Inflammatory macrophage (primary cell): ENCODE results near the gene NMNAT2.
"Not testable (repeated sequence)": the region's sequence is repeated elsewhere in the genome, so short reads cannot be mapped to it uniquely, and the experiment has no call there.

Experiments used
- DNase-seq, 2 donors: peaks; one replicate each; pipeline ENCODE4 v3.0.0-alpha.2; 2020 to 2022

NMNAT2 gene

DNA sequence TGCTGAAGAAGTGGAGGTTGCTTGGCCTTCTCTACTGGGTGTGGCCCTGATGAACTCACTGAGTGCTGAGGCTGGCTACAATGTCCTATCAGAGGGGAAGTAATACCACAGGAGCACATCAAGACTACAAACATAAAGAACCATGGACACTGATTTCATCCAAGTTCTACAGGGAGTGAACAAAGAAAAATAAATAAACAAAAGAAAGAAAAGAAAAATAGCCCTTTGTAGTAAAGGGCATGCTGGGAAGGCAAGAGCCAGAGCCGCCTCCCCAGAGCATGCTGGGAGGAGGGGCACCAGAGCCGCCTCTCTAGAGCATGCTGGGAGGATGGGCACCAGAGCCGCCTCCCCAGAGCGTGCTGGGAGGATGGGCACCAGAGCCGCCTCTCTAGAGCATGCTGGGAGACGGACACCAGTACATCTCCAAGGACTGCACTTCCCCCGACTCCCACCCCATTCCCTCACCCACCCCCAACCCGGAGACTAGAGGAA lies 166.2 kb downstream of the NMNAT2 start:
- DNase-seq = no peak

GRCh38 chr1:183251101-183251958 lies 166.8 kb downstream of the NMNAT2 start:
- no peak for DNase-seq

DNA sequence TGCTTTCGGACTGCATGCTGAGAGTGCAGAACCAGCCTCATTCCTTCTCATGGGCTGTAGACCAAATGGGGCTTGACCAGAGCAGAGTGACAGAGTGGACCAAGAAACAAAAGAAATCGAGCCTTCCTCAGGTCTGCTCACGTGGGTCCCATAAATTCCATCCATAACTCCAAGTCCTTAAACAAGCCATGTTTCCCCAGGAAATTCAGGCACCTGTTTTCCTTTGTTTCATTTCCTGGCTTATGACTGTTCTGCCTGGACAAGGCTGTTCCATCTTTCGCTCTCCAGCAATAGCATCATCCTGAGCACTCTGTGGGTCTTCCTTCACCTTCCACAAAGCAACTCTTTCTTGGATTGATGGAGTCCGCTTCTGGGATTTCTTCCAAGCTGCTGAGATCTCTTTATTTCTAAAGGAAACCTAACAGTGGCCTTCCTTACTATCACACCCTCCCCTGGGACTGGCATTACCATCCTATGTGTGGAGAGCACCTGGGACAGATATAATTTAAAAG lies 168.2 kb downstream of the NMNAT2 start:
- DNase-seq = no peak

DNA sequence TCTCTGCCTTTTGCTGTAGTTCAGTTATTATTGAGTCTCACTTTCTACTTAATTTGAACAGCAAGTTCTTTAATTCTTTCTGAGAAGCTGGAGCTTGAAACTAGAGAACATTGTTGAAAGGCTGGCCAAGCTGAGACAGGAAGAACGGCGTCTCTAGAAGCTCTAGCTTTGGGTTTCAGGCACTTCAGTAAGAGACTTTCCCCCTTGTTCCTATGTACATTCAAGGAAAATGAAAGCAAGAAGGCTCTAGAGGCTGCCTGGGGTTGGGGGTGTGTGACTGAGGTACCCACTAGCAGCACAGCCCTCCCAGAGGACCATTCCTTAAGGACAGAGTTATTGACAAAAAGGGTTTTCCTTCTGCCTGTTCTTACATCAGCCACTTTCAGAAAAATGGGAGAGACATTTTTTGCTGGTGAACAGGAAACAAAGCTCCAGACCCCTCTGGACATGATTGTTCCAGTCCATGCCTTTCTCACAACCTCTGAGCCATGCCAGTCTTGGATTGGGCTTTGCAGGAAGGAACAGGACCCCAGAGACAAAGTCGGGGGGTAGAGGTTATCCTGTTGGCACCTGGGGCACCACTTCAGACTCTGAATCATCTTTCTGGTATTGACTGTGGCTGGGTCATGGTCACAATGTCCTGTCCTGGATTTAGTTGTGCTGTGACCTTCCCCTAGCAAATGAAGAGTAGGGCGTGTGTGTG lies 169.0 kb downstream of the NMNAT2 start:
- no peak for DNase-seq

- no peak for DNase-seq
These were observed 170.2 kb downstream of the NMNAT2 start for GRCh38 chr1:183247931-183248330.

GRCh38 chr1:183247484-183247883 lies 170.7 kb downstream of the NMNAT2 start:
- DNase-seq = no peak

GRCh38 chr1:183247066-183247465 lies 171.1 kb downstream of the NMNAT2 start:
- DNase-seq = no peak

GRCh38 chr1:183246436-183246835 lies 171.7 kb downstream of the NMNAT2 start:
- no peak for DNase-seq

- DNase-seq = no peak
These were observed 172.8 kb downstream of the NMNAT2 start for GRCh38 chr1:183245357-183245756.

GRCh38 chr1:183244466-183244865 lies 173.7 kb downstream of the NMNAT2 start:
- peak; percentile 83 to 86 for DNase-seq

- DNase-seq = peak; percentile 83 to 86
These were observed 174.8 kb downstream of the NMNAT2 start for GRCh38 chr1:183243161-183244050.

GRCh38 chr1:183242556-183242955 lies 175.6 kb downstream of the NMNAT2 start:
- no peak for DNase-seq

GRCh38 chr1:183241471-183241870 lies 176.7 kb downstream of the NMNAT2 start:
- DNase-seq = no peak

- DNase-seq = not testable (repeated sequence)
These were observed 177.3 kb downstream of the NMNAT2 start for GRCh38 chr1:183240853-183241252.

DNA sequence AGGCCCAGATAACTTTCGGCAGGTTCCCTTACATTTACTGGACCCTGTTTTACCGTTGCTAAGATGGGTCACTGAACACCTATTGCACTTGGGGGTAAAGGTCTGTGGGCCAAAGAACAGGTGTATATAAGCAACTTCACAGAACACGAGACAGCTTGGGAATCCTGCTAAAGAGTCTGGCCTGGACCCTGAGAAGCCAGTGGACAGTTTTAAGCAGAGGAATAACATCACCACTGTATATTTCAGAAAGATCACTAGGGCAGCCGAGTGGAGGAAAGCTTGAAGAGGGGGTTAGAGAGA lies 177.7 kb downstream of the NMNAT2 start:
- DNase-seq = no peak

DNA sequence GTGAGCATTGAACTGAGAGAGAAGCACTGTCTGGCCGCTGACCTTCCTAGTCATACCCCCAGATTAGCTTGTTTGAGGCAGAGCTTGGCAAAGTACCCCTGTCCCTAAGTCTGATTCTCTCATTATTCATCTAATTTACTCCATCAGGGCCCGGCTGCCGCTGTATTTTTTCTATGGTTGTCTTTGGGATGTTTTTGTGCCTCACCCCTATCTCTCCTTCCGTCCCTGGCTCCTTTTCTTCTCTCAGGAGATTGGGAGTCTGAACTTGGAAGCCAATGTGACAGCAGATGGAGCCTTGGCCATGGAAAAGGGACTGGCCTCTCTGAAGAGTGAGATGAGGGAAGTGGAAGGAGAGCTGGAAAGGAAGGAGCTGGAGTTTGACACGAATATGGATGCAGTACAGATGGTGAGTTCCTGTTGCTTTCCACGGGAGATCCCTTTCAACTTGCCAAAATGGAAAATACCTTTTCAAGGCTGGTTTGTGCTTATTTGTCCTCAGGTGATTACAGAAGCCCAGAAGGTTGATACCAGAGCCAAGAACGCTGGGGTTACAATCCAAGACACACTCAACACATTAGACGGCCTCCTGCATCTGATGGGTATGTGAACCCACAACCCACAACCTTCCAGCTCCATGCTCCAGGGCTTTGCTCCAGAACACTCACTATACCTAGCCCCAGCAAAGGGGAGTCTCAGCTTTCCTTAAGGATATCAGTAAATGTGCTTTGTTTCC lies 178.2 kb downstream of the NMNAT2 start:
- no peak for DNase-seq

- DNase-seq = no peak
These were observed 178.9 kb downstream of the NMNAT2 start for GRCh38 chr1:183239220-183239742.

DNA sequence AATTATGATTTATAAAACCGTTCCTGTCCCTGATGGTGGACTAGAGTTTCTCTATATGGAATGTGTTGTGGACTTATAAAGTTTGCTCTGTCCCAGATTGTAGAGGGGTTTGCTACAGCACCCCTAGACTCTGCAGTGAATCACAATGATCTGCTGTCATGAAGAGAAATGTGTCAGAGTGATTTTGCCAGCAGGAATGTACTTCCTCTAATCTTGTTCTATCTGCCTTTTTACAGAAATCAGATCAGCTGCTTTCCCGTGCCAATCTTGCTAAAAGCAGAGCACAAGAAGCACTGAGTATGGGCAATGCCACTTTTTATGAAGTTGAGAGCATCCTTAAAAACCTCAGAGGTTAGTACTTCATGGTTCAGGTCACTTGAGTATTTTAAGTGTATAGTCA lies 180.1 kb downstream of the NMNAT2 start:
- DNase-seq = peak; percentile 18 to 45

DNA sequence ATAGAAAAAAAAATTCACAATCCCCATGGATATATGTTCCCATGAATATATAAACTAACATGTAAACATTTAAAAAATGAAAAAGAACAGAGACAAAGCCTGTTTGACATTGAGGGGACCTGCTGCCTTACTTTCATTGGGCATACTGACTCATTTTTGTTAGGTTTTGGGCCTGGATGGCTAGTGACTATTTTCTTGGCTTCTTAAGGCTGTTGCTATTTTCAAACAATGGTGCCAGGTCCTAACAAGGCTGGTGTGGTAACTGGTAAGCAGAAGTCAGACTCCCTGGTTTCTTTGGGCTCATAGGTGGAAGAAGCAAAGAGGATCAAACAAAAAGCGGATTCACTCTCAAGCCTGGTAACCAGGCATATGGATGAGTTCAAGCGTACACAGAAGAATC lies 181.1 kb downstream of the NMNAT2 start:
- DNase-seq = no peak

- DNase-seq = no peak
These were observed 181.9 kb downstream of the NMNAT2 start for GRCh38 chr1:183236158-183236725.

- DNase-seq = no peak
These were observed 182.7 kb downstream of the NMNAT2 start for GRCh38 chr1:183235503-183235902.
